C4-2B (cell line): ENCODE results near the gene UBE2I.

Experiments used
- ZFX ChIP-seq: fragments of 450-650 bp; IDR thresholded peaks from 2 replicates; pipeline ENCODE4 v1.6.1; 2017
- TF ChIP-seq, protein P1 (sequence below): fragments of 450-650 bp; conservative IDR thresholded peaks from 2 replicates; pipeline ENCODE4 v1.5.1; 2017; ENCODE audit warnings: mild to moderate bottlenecking

DNA sequence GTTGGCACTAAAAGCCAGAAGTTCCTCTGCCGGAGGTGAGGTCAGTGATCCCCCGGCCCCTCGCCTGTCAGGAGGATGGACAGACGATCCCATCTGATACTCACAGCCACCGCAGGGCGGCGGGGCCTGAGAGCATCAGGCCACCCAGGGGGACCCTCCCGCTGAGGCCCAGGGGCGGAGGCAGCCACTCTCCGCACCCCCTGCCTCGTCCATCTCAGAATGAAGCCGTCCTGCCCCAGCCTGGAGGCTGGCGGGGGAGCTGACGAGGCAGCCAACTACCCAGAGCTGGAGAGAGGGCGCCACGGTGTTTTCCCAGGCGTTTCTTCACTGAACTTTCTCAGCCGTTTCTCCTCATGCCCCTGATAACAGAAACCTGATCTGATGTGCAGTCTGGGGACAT, 31.0 kb upstream of the UBE2I start:
- TF ChIP-seq, protein P1, sequence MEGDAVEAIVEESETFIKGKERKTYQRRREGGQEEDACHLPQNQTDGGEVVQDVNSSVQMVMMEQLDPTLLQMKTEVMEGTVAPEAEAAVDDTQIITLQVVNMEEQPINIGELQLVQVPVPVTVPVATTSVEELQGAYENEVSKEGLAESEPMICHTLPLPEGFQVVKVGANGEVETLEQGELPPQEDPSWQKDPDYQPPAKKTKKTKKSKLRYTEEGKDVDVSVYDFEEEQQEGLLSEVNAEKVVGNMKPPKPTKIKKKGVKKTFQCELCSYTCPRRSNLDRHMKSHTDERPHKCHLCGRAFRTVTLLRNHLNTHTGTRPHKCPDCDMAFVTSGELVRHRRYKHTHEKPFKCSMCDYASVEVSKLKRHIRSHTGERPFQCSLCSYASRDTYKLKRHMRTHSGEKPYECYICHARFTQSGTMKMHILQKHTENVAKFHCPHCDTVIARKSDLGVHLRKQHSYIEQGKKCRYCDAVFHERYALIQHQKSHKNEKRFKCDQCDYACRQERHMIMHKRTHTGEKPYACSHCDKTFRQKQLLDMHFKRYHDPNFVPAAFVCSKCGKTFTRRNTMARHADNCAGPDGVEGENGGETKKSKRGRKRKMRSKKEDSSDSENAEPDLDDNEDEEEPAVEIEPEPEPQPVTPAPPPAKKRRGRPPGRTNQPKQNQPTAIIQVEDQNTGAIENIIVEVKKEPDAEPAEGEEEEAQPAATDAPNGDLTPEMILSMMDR, result no peak
- TF ChIP-seq ZFX, result no peak
